Measurements from ENCODE around the gene C2CD4C. TPM values are rescaled to one million over a fixed set of nuclear protein-coding genes. Genes with fewer than 3 reads are reported as not detected.

The C2CD4C gene
- total RNA-seq, 1 experiment from 2014 or later, result 14.6 TPM

DNA sequence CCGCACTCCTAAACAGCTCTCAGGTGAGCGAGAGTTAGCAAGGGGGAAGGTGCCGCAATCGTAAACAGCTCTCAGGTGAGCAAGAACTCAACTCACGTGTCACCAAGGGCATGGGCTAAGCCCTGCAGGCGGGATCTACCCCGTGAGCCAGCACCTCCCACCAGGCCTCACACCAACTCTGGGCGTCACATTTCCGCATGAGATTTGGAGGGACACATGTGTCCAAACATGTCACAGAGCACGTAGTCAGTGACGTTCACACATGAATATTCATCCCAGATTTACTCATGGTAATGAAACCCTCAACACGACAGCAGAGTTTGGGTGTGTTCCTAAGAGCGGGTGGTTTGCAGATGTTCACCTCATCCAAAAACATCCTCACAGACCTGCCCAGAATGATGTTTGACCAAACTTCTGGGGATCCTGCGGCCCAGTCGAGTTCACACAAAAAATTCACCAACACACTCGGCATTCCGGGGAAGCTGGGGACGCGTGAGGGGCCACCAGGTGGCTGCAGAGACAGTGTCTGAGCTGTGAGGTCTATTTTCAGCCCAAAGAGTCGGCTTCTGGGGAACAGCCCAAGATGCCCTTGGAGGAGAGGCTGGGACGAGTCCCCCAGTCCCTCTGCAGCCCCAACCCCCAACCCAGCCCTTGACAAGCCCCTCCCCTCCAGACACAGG, 19.6 kb downstream of the C2CD4C start:
- no peak overlapping the region for H3K9ac ChIP-seq (ENCODE audit: extremely low read depth, insufficient read length, low read length)
- H3K79me2 ChIP-seq (ENCODE audit: insufficient read depth, low read length), result no peaks in the 10 kb centered on the region
- H2BK120ac ChIP-seq (ENCODE audit: low read depth, low read length, poor library complexity, severe bottlenecking), result no peak overlapping the region
- Mint-ChIP-seq H3K9me3 (peaks cover 17 to 18% of the 10 kb centered on the region in 2 experiments), H3K36me3 (ENCODE audit: insufficient read depth in 1 of 3, low read depth in 3 of 3) (peaks cover 0 to 9% (median 5%) of the 10 kb centered on the region in 3 experiments; a peak in 3 of 7 replicates), H3K27ac (peak overlapping the region in 1 of 3 experiments; percentile 55; a peak in 1 of 7 replicates), H3K4me1 (peaks cover 49 to 51% of the 10 kb centered on the region in 2 experiments), H3K4me3 (no peak overlapping the region), H3K27me3 (ENCODE audit: low read depth) (peaks cover 36% of the 10 kb centered on the region)
- H3K27me3 ChIP-seq (ENCODE audit: insufficient read depth, low read length), result no peaks in the 10 kb centered on the region
- no peak overlapping the region for H2BK20ac ChIP-seq (ENCODE audit: low read depth, low read length, poor library complexity, severe bottlenecking)
- no peaks in the 10 kb centered on the region for H4K20me1 ChIP-seq (ENCODE audit: control insufficient read depth, insufficient read depth, insufficient read length)
- H3T11ph ChIP-seq (ENCODE audit: low read length), result no peak overlapping the region
- no peak overlapping the region for H2BK12ac ChIP-seq (ENCODE audit: insufficient read length, low read depth, low read length)
- no peak overlapping the region for H3K4me2 ChIP-seq (ENCODE audit: insufficient read depth, insufficient read length, low read length)
- no peaks in the 10 kb centered on the region for H3K79me1 ChIP-seq (ENCODE audit: insufficient read depth, low read depth, low read length, poor library complexity, severe bottlenecking)
- peaks cover 5% of the 10 kb centered on the region for H3K9me3 ChIP-seq (ENCODE audit: control insufficient read depth, low read depth, low read length)
- no peak overlapping the region for H2AFZ ChIP-seq (ENCODE audit: low read length)
- no peak overlapping the region for H3K23ac ChIP-seq (ENCODE audit: insufficient read length, low read depth, low read length)
- no peak overlapping the region for H2AK5ac ChIP-seq (ENCODE audit: insufficient read length, low read length)
- H2BK5ac ChIP-seq (ENCODE audit: insufficient read length, low read length), result no peak overlapping the region
- no peak overlapping the region for H4K5ac ChIP-seq (ENCODE audit: insufficient read length, low read depth, low read length)
- no CpG with 5 or more reads among the region's 21 CpGs for WGBS (ENCODE audit: extremely low coverage, insufficient read length, low lambda C conversion rate)
- no peaks in the 10 kb centered on the region for H3K4me1 ChIP-seq (ENCODE audit: insufficient read depth, low read length)
- H3K56ac ChIP-seq (ENCODE audit: insufficient read length, low read depth, low read length), result no peak overlapping the region
- H4K8ac ChIP-seq (replicated peaks; ENCODE audit: insufficient read length, low read depth, low read length), result no peak overlapping the region
- H3K23me2 ChIP-seq (ENCODE audit: insufficient read length, low read depth, low read length, poor library complexity, severe bottlenecking), result no peaks in the 10 kb centered on the region
- no peak overlapping the region for H2BK15ac ChIP-seq (ENCODE audit: low read depth, low read length)
- no peak overlapping the region for H3K4ac ChIP-seq (ENCODE audit: low read depth, low read length)
- H4K91ac ChIP-seq (ENCODE audit: insufficient read length, low read depth, low read length), result no peak overlapping the region
- no peak for DNase-seq
- H3K27ac ChIP-seq (ENCODE audit: insufficient read length, low read depth, low read length), result no peak overlapping the region
- TF ChIP-seq, protein P1, sequence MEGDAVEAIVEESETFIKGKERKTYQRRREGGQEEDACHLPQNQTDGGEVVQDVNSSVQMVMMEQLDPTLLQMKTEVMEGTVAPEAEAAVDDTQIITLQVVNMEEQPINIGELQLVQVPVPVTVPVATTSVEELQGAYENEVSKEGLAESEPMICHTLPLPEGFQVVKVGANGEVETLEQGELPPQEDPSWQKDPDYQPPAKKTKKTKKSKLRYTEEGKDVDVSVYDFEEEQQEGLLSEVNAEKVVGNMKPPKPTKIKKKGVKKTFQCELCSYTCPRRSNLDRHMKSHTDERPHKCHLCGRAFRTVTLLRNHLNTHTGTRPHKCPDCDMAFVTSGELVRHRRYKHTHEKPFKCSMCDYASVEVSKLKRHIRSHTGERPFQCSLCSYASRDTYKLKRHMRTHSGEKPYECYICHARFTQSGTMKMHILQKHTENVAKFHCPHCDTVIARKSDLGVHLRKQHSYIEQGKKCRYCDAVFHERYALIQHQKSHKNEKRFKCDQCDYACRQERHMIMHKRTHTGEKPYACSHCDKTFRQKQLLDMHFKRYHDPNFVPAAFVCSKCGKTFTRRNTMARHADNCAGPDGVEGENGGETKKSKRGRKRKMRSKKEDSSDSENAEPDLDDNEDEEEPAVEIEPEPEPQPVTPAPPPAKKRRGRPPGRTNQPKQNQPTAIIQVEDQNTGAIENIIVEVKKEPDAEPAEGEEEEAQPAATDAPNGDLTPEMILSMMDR (conservative IDR thresholded peaks at IDR 0.05), result no peak
- no peak overlapping the region for H3K14ac ChIP-seq (ENCODE audit: insufficient read depth, low read length)
- H3K18ac ChIP-seq (ENCODE audit: insufficient read length, low read depth, low read length), result no peak overlapping the region
